Cortex of kidney (tissue), 1 donor: ENCODE results near the gene MUC6.
"Not testable (repeated sequence)": the region's sequence is repeated elsewhere in the genome, so short reads cannot be mapped to it uniquely, and the experiment has no call there.

Source experiments
- DNase-seq: peaks from one replicate; lab custom pipeline; 2025; lab: John Stamatoyannopoulos, UW

MUC6 gene

GRCh38 chr11:987671-988070, 48.8 kb downstream of the MUC6 start:
- DNase-seq, result no peak

DNA sequence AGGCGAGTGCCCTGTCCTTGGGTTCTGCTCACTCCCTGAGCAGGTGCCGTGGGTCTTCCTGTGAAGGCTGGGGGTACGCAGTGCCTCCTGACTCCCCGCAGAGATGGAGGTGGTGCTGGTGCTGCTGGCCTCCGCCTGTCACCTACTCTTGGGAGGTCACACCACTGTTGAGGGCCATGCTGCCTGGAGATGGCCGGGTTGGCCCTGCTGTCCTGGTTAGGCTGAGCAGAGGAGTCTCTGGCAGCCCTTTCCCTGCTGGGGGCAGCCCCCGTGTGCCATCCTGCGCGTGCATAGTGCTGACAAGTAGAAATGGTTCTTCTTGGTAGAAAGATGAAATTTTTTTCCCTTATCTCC, 49.6 kb downstream of the MUC6 start:
- no peak for DNase-seq

DNA sequence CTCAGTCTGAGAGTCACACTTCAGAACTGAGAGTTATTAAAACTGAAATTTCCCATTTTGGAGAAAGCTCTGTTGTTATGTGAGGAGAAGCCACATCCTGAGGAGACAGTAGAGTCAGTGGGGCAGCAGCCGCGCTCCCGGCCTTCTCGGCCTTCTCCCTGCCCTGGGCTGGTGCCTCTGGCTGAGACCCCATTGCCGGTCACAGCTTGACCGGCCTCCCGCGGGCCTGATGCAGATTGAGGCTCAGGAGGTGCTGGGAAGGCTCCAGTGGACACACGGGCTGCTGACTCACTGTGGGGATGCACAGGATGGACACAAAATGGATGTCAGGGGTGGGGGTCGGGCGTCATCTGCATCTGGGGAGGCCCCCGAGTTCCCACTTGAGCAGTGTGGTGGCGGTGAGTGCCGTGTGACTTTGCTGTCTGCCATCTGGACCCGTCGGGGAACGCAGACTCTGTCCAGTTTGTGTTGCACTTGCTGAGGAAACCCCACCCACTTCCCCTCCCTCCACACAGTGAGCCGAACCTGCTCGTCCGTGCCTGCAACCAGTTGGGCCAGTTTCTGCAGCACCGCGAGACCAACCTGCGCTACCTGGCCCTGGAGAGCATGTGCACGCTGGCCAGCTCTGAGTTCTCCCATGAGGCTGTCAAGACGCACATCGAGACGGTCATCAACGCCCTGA, 50.1 kb downstream of the MUC6 start:
- no peak for DNase-seq

- no peak for DNase-seq
Observed at GRCh38 chr11:985848-986247, 50.7 kb downstream of the MUC6 start.

DNA sequence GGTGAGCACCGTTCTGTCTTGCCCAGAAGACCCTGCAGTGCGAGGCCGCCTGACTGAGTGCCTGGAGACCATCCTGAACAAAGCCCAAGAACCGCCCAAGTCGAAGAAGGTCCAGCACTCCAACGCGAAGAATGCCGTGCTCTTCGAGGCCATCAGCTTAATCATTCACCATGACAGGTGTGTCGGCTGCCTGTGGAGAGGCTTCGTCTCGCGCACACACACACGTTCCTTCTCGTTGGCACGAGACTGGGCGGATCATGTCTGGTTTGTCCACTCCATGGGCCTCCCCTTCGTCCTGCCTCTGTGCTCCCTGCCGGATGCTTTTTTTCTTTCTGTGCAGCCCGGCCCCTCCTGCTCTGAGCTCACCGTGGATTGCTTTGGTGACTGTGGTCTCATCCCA, 51.1 kb downstream of the MUC6 start:
- DNase-seq, result no peak

DNA sequence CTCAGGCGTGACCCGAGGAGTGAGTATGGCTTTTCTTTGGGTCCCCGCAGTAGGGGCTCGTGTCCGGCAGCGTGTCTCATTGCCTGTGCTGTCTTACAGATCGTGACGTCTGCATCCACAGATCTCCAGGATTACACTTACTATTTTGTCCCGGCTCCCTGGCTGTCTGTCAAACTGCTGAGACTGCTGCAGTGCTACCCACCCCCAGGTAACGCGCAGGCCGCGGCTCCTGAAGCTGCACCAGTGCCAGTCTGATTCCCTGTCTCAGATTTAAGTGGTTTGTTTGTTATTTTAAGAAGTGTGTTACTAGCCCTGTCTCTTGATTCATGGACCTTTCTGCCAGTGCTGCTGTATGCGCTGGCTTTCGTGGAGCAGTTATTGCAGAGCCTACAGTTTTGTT, 52.0 kb downstream of the MUC6 start:
- DNase-seq, result no peak

DNA sequence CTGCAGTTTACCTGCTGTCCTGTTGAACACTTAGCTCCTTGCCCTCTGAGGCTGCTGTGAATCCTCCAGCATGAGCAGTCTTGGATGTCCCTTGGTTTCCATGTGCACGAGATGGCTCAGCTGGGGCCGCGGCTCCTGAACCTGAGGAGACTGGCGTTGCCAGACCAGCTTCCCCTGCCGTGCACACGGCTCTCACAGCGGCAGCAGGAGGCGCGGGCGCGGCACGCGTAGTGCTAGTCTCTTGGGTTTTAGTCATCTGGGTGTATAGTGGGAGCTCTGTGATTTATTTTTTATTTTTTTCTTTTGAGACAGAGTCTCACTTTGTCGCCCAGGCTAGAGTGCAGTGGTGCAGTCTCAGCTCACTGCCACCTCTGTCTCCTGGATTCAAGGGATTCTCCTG, 54.8 kb downstream of the MUC6 start:
- no peak for DNase-seq

GRCh38 chr11:980438-981357, 55.8 kb downstream of the MUC6 start:
- no peak for DNase-seq

GRCh38 chr11:978781-979180, 57.7 kb downstream of the MUC6 start:
- no peak for DNase-seq

DNA sequence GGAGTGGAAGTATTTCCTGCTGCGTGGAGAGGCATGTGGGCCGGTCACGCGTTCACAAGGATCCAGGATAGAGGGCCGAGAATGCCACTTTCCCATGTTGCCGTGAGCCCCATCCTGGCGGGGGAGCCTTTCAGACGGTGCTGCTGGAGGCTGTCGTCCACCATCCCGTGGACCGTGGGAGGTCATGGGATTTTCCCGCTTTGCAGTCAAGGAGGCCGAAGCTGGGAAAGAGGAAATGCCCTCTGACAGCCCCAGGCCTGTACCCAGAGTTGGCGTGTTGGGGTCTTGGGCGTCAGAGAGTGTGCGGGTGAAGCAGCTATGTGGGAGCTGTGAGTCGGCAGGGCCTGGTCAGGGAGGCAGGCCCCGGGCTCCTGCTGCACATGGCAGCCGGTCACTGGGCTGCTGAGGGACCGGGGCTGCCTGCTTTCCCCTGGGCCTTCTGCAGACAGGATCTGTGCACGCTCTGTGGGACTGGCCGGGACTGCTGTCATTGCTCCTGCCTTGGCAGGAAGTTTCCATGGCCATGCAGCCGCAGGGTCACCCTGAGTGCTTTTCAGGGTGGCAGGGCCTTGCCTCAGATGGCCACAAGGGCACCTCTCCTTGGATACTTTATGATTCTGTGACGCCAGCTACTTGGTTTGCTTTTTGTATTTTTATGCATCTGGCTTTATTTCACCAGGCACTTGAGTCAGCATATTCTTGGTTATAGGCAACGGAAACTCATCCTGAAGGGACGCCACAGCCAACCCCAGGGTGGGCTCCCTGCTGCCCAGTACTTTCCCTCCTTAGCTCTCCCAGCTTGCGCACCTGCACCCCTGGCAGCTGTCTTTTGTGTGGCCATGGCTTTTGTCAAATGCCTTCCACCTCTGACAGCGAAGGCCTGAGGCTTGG, 58.4 kb downstream of the MUC6 start:
- no peak for DNase-seq

DNA sequence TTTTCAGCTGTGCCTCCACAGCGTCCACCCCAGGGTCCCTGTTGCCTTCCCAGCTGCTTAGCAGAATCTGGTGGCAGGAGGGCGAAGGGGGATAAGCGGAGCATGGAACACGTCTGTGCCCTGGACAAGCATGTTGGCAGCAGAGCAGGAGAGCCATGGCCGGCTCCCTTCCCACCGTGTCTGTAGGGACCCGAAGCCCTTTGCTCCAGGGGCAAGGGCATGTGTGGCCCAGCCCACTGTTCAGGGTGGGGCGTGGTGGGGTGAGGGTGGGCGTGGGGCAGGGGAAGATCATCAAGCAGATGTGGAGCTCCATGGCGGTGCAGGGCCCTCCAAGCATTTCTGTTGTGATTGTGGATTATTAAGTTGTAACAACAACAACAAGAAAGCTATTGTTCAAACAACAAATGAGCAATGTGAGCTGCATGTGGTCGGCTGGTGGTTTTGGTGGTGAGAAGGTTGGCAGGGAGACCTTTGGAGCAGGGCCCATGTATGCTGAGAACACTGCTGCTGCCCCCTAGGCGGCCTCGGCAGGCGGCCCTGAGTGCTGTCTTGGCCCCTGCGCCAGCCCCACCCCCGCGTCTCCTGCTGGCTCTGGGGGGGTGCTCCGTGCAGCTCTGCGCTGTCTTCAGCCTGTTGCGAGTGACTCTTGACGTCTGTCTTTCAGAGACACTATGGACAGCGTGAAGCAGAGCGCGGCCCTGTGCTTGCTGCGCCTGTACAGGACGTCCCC, 59.9 kb downstream of the MUC6 start:
- DNase-seq, result no peak

- no peak for DNase-seq
Observed at GRCh38 chr11:975827-976226, 60.7 kb downstream of the MUC6 start.

DNA sequence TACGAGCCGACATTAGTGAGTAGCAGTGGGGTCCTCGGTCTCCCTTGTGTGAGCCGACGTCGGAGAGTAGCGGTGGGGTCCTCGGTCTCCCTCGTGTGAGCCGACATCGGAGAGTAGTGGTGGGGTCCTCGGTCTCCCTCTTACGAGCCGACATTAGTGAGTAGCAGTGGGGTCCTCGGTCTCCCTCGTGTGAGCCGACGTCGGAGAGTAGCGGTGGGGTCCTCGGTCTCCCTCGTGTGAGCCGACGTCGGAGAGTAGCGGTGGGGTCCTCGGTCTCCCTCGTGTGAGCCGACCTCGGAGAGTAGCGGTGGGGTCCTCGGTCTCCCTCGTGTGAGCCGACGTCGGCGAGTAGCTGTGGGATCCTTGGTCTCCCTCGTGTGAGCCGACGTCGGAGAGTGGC, 61.1 kb downstream of the MUC6 start:
- DNase-seq, result not testable (repeated sequence)

DNA sequence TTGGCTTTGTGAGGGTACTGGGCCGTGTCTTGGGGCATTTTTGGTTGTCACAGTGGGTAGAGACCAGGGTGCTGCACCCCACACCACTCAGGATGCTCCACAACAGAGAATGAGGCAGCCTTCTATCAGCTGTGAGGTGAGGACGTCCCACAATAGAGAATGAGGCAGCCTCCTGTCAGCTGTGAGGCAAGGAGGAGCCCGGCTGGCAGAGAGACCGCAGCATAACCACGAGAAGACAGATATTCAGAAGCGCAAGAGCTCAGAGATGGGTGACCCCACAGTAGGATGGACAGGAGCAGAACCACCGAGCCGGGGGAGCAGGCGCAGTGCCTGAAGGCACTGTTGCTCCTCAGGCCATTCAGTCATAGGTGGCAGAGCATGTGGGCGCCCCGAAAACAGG, 63.3 kb downstream of the MUC6 start:
- no peak for DNase-seq

DNA sequence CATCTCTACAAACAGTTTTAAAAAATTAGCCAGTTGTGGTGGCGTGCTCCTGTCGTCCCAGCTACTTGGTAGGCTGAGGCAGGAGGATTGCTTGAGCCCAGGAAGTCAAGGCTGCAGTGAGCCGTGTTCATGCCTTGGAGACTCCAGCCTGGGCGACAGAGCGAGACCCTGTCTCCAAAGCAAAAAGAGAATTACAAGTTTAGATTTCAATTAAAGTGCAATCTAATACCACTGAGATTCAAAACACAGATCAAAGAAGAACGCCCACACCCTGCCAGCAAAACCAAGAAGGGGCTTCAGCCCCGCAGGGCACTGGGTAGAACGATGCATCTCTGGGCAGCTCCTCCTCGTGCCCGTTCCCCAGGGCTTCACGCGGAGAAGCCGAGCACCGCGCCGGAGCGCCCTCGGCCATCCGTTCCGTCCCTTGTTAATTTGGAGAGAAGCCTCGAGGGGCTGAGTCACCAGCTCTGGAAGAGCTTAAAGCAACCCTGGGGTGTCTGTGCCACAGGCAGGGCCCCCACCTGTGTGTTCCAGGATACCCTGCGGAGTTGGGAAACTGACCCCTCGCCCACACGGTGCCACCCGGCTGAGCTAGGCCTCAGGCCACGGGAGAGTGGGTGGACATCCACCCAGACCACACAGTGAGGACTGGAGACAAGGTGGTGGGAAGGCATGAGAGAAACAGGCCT, 63.9 kb downstream of the MUC6 start:
- no peak for DNase-seq

DNA sequence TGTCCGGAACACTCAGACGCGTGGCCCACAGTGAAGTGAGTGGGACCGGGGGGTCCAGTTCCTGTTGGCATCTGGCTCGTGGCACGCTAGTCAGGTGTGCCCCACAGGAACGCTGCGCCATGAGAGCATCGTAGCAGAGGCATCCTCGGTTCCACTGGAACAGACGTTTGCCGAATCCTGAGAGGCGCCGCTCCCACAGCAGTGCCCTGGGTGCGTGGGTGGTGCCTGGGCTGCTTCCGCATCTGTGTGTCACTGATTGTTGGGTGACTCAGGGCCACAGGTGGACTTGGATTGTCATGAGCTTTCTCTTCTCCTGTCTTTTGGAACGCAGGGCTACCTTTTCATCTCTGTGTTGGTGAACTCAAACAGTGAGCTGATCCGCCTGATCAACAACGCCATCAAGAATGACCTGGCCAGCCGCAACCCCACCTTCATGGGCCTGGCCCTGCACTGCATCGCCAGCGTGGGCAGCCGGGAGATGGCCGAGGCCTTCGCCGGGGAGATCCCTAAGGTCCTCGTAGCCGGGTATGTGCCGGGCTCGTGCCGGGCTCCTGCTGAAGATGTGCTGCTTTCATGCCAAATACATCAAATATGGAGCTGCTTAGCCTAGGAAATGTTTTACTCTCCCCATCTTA, 64.7 kb downstream of the MUC6 start:
- DNase-seq, result no peak

DNA sequence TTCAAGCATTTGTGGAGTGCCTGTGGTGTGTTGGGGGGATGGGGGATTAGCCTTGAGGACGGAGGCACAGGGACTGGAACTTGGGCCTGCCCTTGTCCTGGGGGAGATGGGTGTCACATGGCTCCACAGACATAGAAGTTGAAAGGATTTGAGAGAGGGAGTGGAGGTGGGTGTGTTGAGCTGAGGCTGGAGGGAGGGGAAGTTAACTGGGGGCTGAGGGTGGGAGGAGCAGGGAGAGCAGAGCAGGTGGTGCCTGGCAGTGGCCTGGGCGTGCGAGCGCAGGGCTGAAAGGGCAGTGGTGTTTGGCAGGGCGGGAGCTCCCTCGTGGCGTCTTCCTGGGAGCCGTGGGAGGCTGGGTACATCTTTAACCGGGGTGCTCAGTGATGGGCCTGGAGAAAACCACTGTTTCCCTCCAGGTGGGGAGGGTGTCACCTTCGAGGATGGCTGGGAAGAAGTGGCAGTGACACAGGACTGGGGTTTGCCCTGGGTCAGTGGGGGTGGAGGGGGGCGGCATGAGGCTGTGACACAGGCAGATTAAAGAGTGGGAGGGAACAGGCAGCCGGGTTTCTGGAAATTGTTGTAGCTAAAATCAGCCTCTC, 65.3 kb downstream of the MUC6 start:
- DNase-seq, result no peak

DNA sequence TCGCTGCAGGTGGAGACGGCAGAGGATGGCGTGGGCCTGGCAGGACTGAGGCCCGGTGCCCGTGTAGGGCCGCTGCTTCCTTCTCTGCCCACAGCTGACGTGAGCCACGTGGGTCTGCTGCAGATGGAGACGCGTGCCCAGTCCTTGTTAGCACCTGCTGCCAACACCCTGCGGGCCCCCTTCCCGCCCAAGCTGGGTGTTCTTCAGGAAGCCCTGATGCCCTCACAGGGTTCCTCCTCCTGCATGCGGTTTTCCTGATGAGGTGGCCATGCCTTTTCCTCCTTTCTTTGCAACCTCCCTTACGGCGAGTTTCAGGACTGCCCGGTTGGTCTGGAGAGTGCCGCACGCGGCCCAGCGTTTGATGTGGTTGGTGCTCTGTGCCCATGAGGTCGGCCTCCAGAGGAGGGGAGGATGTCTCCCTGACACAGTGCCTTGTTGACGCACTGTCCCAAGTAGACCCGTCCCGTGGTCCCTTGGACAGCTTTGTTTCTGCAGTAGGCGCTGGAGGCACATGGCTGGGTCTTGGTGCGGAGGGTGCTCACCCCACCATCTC, 66.1 kb downstream of the MUC6 start:
- no peak for DNase-seq

DNA sequence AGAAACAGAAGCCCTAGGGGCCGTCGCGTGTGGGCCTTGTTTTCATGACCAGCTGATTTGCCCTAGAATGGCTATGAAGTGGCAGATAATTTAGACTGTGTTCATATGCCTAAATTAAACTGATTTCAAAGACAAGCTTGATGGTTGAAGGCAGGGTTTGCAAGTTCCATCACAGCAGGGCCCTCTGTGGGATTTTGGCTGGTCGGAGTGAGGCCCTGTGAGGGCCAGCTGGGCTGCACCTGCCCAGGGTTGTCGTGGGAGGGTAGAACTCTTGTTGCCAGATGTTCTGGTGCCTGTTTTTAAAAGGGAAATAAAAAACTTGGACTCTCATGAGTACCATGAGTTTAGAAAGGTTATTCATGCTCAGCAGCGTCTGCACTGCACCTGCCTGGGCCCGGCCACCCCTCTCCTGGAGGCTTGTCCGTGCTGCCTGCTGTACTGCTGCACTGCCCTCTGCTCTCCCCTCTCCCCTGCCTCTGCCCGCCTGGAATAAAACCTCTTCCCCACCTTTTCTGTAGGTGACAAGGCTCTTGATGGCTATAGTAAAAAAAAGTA, 66.8 kb downstream of the MUC6 start:
- DNase-seq, result no peak

DNA sequence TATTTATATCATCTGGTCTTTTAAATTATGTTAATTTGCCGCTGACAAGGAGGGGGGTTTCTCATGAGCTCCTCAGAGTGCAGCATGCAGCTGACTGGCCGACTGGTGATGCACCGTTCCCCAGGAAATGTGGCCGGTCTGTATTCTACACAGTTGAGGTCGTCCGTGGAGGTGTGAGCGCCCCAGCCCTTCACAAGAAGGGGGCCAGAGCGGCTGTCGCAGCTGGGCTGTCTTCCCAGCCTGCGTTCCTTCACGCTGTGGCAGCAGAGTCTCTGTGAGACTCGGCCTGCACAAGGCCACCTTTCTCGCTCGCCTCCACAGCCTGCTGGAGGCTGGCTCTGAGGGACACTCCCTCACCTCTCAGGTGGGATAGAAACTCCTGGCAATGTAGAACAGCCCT, 67.7 kb downstream of the MUC6 start:
- no peak for DNase-seq
